ENCODE measurements around the gene CBLL1.

The CBLL1 gene

GRCh38 chr7:107744345-107744750 is 406 bp downstream of the CBLL1 start:
- FAIRE-seq = no peak

- no peak for FAIRE-seq
These were observed 2.1 kb downstream of the CBLL1 start for GRCh38 chr7:107746006-107746405.

- FAIRE-seq = no peak
These were observed 7.2 kb downstream of the CBLL1 start for GRCh38 chr7:107751113-107751512.

- FAIRE-seq = no peak
These were observed 10.7 kb downstream of the CBLL1 start for GRCh38 chr7:107754642-107755041.

GRCh38 chr7:107758667-107759066 is 14.7 kb downstream of the CBLL1 start:
- no peak for FAIRE-seq

GRCh38 chr7:107767391-107767790 is 23.4 kb downstream of the CBLL1 start:
- FAIRE-seq = no peak

- no peak for FAIRE-seq
These were observed 24.3 kb downstream of the CBLL1 start for GRCh38 chr7:107768263-107768662.

- FAIRE-seq = no peak
These were observed 29.1 kb downstream of the CBLL1 start for GRCh38 chr7:107773027-107773426.

- FAIRE-seq = no peak
These were observed 33.8 kb downstream of the CBLL1 start for GRCh38 chr7:107777702-107778101.

- FAIRE-seq = no peak
These were observed 34.3 kb downstream of the CBLL1 start for GRCh38 chr7:107778283-107778682.

GRCh38 chr7:107779647-107780099 is 35.7 kb downstream of the CBLL1 start:
- FAIRE-seq = no peak

- no peak for FAIRE-seq
These were observed 38.4 kb downstream of the CBLL1 start for GRCh38 chr7:107782374-107782773.

GRCh38 chr7:107783648-107784047 is 39.7 kb downstream of the CBLL1 start:
- FAIRE-seq = no peak

GRCh38 chr7:107785170-107785569 is 41.2 kb downstream of the CBLL1 start:
- no peak for FAIRE-seq

GRCh38 chr7:107785926-107786325 is 42.0 kb downstream of the CBLL1 start:
- FAIRE-seq = no peak

- no peak for FAIRE-seq
These were observed 44.3 kb downstream of the CBLL1 start for GRCh38 chr7:107788216-107788615.

- no peak for FAIRE-seq
These were observed 44.7 kb downstream of the CBLL1 start for GRCh38 chr7:107788662-107789061.

- FAIRE-seq = no peak
These were observed 45.7 kb downstream of the CBLL1 start for GRCh38 chr7:107789647-107790046.

- FAIRE-seq = no peak
These were observed 48.4 kb downstream of the CBLL1 start for GRCh38 chr7:107792364-107792763.

- peak; percentile 78 for FAIRE-seq
These were observed 55.8 kb downstream of the CBLL1 start for GRCh38 chr7:107799647-107800264.

- FAIRE-seq = no peak
These were observed 59.2 kb downstream of the CBLL1 start, which contains the start of gene SLC26A3 for GRCh38 chr7:107803009-107803610. Gene SLC26A3, minus strand, starts transcription at chr7:107803223. Its CDS starts 8,714 bp downstream, at chr7:107794509.

- no peak for FAIRE-seq
These were observed 65.2 kb downstream of the CBLL1 start for GRCh38 chr7:107809179-107809578.

- FAIRE-seq = no peak
These were observed 66.7 kb downstream of the CBLL1 start for GRCh38 chr7:107810626-107811025.
